ENCODE results near the gene NKX1-2. TPM values are rescaled to one million over a fixed set of nuclear protein-coding genes. Genes with fewer than 3 reads are reported as not detected.
A peak's percentile ranks its signal among the peaks of the same experiment; 100 is the strongest.

Gene NKX1-2
- polyA plus RNA-seq, 2 of the 4 experiments (the other 2 are of a cell fraction): 0.08 to 0.16 TPM

DNA sequence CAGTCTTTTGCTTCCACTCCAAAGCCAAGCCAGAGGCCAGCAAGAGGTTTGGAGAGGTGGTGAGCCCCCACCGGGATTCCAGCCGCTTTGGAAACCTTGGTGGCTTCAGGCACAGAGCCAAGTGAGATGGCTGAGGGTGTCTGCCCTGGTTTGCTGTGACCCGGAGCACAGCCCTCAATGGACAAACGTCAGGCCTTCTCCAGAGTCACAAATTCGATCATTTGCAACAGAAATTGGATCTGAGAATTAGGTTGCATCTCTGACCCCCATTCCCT, 885 bp upstream of the NKX1-2 start:
- Histone ChIP-seq H3K9me3 (no peaks in the 10 kb centered on the region), H3K4me2 (peak overlapping the region; percentile 98; the same call in 1 of the 3 replicates), H3K4me1 (peaks cover 14% of the 10 kb centered on the region), H3K27ac (no peak overlapping the region), H3K4me3 (no peak overlapping the region)
- ChIA-PET POLR2A (interaction anchor here (0.6 kb wide), 1 partner anchor 10 kb away, joined by 8 read pairs; no protein-coding TSS in a partner anchor), CTCF (interaction anchor here (1.1 kb wide), 1 partner anchor 10 kb away, joined by 3 read pairs; no protein-coding TSS in a partner anchor)
- WGBS (ENCODE audit: missing lambda C conversion rate): 54% methylated on average over 5 of the region's 5 CpGs
- DNase-seq (ENCODE audit: low read depth in 1 of 2, low spot score in 1 of 2) (no peak), ATAC-seq (no peak), FAIRE-seq (no peak)
- TF ChIP-seq JUNB (IDR thresholded peaks at IDR 0.05) (no peak), PHF8 (IDR thresholded peaks at IDR 0.05; ENCODE audit: borderline replicate concordance, low read depth) (no peak), ZSCAN20 (CRISPR knock-in tag; IDR thresholded peaks at IDR 0.05) (no peak), FOSL2 (IDR thresholded peaks at IDR 0.05) (no peak), FOSL2 (CRISPR knock-in tag; IDR thresholded peaks at IDR 0.05) (no peak), RFX5 (IDR thresholded peaks at IDR 0.05) (no peak)
- TF ChIP-seq, protein P1, sequence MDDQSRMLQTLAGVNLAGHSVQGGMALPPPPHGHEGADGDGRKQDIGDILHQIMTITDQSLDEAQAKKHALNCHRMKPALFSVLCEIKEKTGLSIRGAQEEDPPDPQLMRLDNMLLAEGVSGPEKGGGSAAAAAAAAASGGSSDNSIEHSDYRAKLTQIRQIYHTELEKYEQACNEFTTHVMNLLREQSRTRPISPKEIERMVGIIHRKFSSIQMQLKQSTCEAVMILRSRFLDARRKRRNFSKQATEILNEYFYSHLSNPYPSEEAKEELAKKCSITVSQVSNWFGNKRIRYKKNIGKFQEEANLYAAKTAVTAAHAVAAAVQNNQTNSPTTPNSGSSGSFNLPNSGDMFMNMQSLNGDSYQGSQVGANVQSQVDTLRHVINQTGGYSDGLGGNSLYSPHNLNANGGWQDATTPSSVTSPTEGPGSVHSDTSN (IDR thresholded peaks at IDR 0.05): no peak
- TF ChIP-seq, protein P2, sequence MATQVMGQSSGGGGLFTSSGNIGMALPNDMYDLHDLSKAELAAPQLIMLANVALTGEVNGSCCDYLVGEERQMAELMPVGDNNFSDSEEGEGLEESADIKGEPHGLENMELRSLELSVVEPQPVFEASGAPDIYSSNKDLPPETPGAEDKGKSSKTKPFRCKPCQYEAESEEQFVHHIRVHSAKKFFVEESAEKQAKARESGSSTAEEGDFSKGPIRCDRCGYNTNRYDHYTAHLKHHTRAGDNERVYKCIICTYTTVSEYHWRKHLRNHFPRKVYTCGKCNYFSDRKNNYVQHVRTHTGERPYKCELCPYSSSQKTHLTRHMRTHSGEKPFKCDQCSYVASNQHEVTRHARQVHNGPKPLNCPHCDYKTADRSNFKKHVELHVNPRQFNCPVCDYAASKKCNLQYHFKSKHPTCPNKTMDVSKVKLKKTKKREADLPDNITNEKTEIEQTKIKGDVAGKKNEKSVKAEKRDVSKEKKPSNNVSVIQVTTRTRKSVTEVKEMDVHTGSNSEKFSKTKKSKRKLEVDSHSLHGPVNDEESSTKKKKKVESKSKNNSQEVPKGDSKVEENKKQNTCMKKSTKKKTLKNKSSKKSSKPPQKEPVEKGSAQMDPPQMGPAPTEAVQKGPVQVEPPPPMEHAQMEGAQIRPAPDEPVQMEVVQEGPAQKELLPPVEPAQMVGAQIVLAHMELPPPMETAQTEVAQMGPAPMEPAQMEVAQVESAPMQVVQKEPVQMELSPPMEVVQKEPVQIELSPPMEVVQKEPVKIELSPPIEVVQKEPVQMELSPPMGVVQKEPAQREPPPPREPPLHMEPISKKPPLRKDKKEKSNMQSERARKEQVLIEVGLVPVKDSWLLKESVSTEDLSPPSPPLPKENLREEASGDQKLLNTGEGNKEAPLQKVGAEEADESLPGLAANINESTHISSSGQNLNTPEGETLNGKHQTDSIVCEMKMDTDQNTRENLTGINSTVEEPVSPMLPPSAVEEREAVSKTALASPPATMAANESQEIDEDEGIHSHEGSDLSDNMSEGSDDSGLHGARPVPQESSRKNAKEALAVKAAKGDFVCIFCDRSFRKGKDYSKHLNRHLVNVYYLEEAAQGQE (IDR thresholded peaks at IDR 0.05): no peak

DNA sequence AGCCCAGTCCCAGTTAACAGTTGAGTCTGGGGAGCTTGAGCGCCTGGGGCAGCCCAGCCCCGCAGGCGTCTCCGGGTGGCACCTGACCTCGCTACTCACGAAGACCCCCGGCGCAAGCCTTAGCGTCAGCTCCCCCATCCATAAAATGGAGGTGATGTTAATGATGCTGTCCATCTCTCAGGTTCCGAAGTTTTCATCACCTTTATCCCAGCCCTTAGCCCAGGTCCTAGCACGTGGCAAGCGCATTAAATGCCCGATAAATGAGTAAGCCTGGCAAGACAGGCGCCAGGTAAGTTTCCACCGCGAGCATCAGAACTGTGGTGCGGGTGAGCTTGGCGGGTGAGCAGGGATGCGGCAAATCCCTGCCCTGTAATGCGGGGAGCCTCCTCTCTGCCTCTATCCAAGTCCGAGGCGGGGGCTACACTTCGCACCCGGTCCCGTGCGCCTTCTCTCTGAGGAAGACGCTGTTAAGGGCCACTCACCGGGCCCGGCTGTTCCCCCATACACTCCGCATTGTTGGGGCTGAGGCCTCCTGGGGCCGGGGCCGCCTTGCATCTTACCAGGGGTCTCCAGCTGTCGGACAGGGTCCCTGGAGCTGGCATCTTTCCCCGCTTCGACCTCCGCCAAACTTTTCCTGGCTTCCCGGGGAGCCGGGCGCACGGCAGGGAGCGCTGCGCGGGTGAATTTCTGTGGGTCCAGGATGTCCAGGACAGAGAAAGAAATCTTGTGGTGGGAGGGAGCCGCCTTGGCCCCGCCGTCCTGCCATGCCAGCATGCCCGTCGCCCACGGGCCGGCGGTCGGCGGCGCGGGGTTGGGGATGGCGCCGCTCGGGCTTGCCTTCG, 444 bp downstream of the NKX1-2 start:
- Histone ChIP-seq H3K4me1 (peaks cover 14% of the 10 kb centered on the region), H3K4me3 (peak overlapping the region; percentile 50), H3K9me3 (no peaks in the 10 kb centered on the region), H3K4me2 (peak overlapping the region; percentile 98), H3K27ac (peak overlapping the region; percentile 13 to 36; a peak in 2 of 6 replicates)
- CTCF ChIA-PET: interaction anchor here (1.4 kb wide), 1 partner anchor 15 kb away, joined by 4 read pairs; no protein-coding TSS in a partner anchor
- DNase-seq (ENCODE audit: low read depth in 1 of 2, low spot score in 1 of 2) (no peak), ATAC-seq (peak; percentile 31 to 56; a peak in 5 of 6 replicates), FAIRE-seq (no peak)
- no peak for TF ChIP-seq HOXB13 (CRISPR knock-in tag; IDR thresholded peaks at IDR 0.05; ENCODE audit: low read depth)
- no peak for TF ChIP-seq GATA3 (IDR thresholded peaks at IDR 0.05; ENCODE audit: borderline replicate concordance)
- TF ChIP-seq EHF (CRISPR knock-in tag; IDR thresholded peaks at IDR 0.05): no peak
- TF ChIP-seq RNF2 (IDR thresholded peaks at IDR 0.05; ENCODE audit: borderline replicate concordance, low read depth): no peak
- TF ChIP-seq JUNB (IDR thresholded peaks at IDR 0.05): no peak
- 0 out of 2 replicates have a peak, but pooled peaks have one; percentile 15 for TF ChIP-seq HDAC2 (IDR thresholded peaks at IDR 0.05)
- TF ChIP-seq SREBF2 (IDR thresholded peaks at IDR 0.05): no peak
- TF ChIP-seq, protein P3, sequence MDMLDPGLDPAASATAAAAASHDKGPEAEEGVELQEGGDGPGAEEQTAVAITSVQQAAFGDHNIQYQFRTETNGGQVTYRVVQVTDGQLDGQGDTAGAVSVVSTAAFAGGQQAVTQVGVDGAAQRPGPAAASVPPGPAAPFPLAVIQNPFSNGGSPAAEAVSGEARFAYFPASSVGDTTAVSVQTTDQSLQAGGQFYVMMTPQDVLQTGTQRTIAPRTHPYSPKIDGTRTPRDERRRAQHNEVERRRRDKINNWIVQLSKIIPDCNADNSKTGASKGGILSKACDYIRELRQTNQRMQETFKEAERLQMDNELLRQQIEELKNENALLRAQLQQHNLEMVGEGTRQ (IDR thresholded peaks at IDR 0.05): no peak
- no peak for TF ChIP-seq RCOR1 (IDR thresholded peaks at IDR 0.05; ENCODE audit: low read depth, low read length)
- TF ChIP-seq FOSB (CRISPR knock-in tag; IDR thresholded peaks at IDR 0.05): no peak
- TF ChIP-seq, protein P4, sequence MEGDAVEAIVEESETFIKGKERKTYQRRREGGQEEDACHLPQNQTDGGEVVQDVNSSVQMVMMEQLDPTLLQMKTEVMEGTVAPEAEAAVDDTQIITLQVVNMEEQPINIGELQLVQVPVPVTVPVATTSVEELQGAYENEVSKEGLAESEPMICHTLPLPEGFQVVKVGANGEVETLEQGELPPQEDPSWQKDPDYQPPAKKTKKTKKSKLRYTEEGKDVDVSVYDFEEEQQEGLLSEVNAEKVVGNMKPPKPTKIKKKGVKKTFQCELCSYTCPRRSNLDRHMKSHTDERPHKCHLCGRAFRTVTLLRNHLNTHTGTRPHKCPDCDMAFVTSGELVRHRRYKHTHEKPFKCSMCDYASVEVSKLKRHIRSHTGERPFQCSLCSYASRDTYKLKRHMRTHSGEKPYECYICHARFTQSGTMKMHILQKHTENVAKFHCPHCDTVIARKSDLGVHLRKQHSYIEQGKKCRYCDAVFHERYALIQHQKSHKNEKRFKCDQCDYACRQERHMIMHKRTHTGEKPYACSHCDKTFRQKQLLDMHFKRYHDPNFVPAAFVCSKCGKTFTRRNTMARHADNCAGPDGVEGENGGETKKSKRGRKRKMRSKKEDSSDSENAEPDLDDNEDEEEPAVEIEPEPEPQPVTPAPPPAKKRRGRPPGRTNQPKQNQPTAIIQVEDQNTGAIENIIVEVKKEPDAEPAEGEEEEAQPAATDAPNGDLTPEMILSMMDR (IDR thresholded peaks at IDR 0.05): no peak
- TF ChIP-seq KDM5A (IDR thresholded peaks at IDR 0.05): no peak
- TF ChIP-seq ZFP36 (IDR thresholded peaks at IDR 0.05; ENCODE audit: borderline replicate concordance, partially characterized antibody): no peak
- TF ChIP-seq, protein P5, sequence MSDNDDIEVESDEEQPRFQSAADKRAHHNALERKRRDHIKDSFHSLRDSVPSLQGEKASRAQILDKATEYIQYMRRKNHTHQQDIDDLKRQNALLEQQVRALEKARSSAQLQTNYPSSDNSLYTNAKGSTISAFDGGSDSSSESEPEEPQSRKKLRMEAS (IDR thresholded peaks at IDR 0.05): 0 out of 2 replicates have a peak, but pooled peaks have one; percentile 23
- TF ChIP-seq MAZ (IDR thresholded peaks at IDR 0.05; ENCODE audit: borderline replicate concordance, low read depth, low read length): no peak
- TF ChIP-seq, protein P1 (IDR thresholded peaks at IDR 0.05): no peak
- POLR2A ChIA-PET: interaction anchor here (1.1 kb wide), 1 partner anchor 30 kb away, joined by 3 read pairs; the partner anchor contains the start of gene OAT
- 11% methylated on average over 41 of the region's 59 CpGs for WGBS (ENCODE audit: missing lambda C conversion rate)
